GM18873 (cell line): ENCODE results near the gene KIF6.

Source experiments
- ATAC-seq: cut with Tn5 transposase; IDR thresholded peaks from one replicate; pipeline ENCODE4 v1.9.1; 2021; ENCODE audit warnings: mild to moderate bottlenecking, moderate library complexity, moderate number of reproducible peaks; ENCODE audit not compliant: unreplicated experiment, low FRiP score

Gene KIF6

GRCh38 chr6:39602601-39603519 lies 122.3 kb downstream of the KIF6 start:
- ATAC-seq: no peak

GRCh38 chr6:39599973-39600372 lies 125.2 kb downstream of the KIF6 start:
- no peak for ATAC-seq

GRCh38 chr6:39599341-39599740 lies 125.9 kb downstream of the KIF6 start:
- no peak for ATAC-seq

GRCh38 chr6:39594285-39594684 lies 130.9 kb downstream of the KIF6 start:
- ATAC-seq: no peak

- no peak for ATAC-seq
Observed at GRCh38 chr6:39593646-39594045, 131.6 kb downstream of the KIF6 start.

- ATAC-seq: no peak
Observed at GRCh38 chr6:39590871-39591393, 134.3 kb downstream of the KIF6 start.

GRCh38 chr6:39587080-39587479 lies 138.1 kb downstream of the KIF6 start:
- no peak for ATAC-seq

GRCh38 chr6:39585641-39586040 lies 139.6 kb downstream of the KIF6 start:
- ATAC-seq: no peak

GRCh38 chr6:39577446-39578165 lies 147.6 kb downstream of the KIF6 start:
- no peak for ATAC-seq

GRCh38 chr6:39576556-39577303 lies 148.5 kb downstream of the KIF6 start:
- no peak for ATAC-seq

- ATAC-seq: no peak
Observed at GRCh38 chr6:39574991-39575390, 150.2 kb downstream of the KIF6 start.

- no peak for ATAC-seq
Observed at GRCh38 chr6:39573541-39573940, 151.7 kb downstream of the KIF6 start.

GRCh38 chr6:39572661-39573340 lies 152.4 kb downstream of the KIF6 start:
- no peak for ATAC-seq

- no peak for ATAC-seq
Observed at GRCh38 chr6:39568896-39569295, 156.3 kb downstream of the KIF6 start.

- no peak for ATAC-seq
Observed at GRCh38 chr6:39567091-39567490, 158.1 kb downstream of the KIF6 start.

GRCh38 chr6:39566456-39566855 lies 158.8 kb downstream of the KIF6 start:
- ATAC-seq: no peak

- no peak for ATAC-seq
Observed at GRCh38 chr6:39565956-39566355, 159.3 kb downstream of the KIF6 start.

- no peak for ATAC-seq
Observed at GRCh38 chr6:39563566-39564311, 161.5 kb downstream of the KIF6 start.

GRCh38 chr6:39561536-39562266 lies 163.5 kb downstream of the KIF6 start:
- no peak for ATAC-seq
